ENCODE measurements around the gene CZIB. TPM values are rescaled to one million over a fixed set of nuclear protein-coding genes. Genes with fewer than 3 reads are reported as not detected.

CZIB gene
- total and polyA plus RNA-seq, 2 of the 13 experiments (the other 11 are each of a cell fraction or from before 2014, with no cell fraction given): 49.2 to 67.0 TPM

DNA sequence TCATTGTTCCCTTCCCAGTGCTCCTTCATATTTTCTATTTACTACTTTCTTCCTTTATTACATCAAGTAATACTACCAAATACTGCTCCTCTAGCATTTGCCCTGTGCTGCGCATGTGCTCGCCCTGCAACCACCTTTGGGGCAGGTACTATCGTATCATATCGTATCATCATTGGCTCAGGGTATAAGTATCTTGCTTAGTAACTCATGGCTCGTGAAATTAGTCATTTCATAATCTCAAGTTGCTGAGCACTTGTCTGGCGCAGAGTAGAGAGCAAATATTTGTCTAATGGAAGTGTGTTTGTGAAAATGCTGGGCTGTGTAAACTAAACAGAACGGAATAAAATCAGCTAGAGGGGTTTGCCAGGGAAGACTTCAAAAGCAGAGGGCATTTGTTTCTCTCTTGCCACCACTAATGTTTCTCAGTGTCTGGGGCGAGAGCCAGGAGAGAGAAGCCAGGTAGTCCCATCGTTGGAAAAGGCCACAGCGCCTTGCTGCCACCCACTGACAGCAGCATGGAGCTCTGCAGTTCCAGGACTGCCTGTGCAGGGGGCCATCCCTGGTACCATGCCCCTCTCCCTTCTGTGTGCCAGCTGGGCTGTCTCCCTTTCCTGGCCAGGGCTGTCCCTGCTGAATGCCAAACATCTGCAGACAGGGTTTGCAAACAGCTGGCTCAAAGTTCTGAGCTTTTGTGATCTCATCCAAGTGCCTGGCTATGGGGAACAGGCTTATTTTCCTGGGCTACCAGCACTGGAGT is 43.8 kb downstream of the CZIB start (continued):
- TF ChIP-seq HMGA1 (CRISPR knock-in tag; conservative IDR thresholded peaks at IDR 0.05): no peak
- no peak for TF ChIP-seq TCF12 (IDR thresholded peaks at IDR 0.05)
- TF ChIP-seq TCF12 (CRISPR knock-in tag; IDR thresholded peaks at IDR 0.05): no peak
- TF ChIP-seq ZNF550 (CRISPR knock-in tag; IDR thresholded peaks at IDR 0.05; ENCODE audit: borderline replicate concordance): no peak
- TF ChIP-seq ZNF296 (CRISPR knock-in tag; conservative IDR thresholded peaks at IDR 0.05): no peak
- no peak for TF ChIP-seq CHCHD3 (CRISPR knock-in tag; IDR thresholded peaks at IDR 0.05)
- TF ChIP-seq KLF12 (CRISPR knock-in tag; IDR thresholded peaks at IDR 0.05; ENCODE audit: borderline replicate concordance): no peak
- no peak for TF ChIP-seq ZNF350 (CRISPR knock-in tag; IDR thresholded peaks at IDR 0.05; ENCODE audit: borderline replicate concordance, low read depth)
- no peak for TF ChIP-seq ZNF251 (CRISPR knock-in tag; IDR thresholded peaks at IDR 0.05)
- no peak for TF ChIP-seq ELF4 (CRISPR knock-in tag; IDR thresholded peaks at IDR 0.05; ENCODE audit: borderline replicate concordance)
- TF ChIP-seq ZNF460 (CRISPR knock-in tag; IDR thresholded peaks at IDR 0.05; ENCODE audit: borderline replicate concordance): no peak
- 0 out of 2 replicates have a peak, but pooled peaks have one; percentile 26 for TF ChIP-seq ZNF891 (CRISPR knock-in tag; IDR thresholded peaks at IDR 0.05)
- TF ChIP-seq ERF (CRISPR knock-in tag; IDR thresholded peaks at IDR 0.05): peak; percentile 68; the same call in 1 of the 2 replicates
- TF ChIP-seq KDM6A (CRISPR knock-in tag; IDR thresholded peaks at IDR 0.05; ENCODE audit: low read depth): no peak
- TF ChIP-seq, protein P1, sequence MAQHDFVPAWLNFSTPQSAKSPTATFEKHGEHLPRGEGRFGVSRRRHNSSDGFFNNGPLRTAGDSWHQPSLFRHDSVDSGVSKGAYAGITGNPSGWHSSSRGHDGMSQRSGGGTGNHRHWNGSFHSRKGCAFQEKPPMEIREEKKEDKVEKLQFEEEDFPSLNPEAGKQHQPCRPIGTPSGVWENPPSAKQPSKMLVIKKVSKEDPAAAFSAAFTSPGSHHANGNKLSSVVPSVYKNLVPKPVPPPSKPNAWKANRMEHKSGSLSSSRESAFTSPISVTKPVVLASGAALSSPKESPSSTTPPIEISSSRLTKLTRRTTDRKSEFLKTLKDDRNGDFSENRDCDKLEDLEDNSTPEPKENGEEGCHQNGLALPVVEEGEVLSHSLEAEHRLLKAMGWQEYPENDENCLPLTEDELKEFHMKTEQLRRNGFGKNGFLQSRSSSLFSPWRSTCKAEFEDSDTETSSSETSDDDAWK (CRISPR knock-in tag; IDR thresholded peaks at IDR 0.05): no peak
- no peak for TF ChIP-seq ZNF776 (CRISPR knock-in tag; IDR thresholded peaks at IDR 0.05)
- TF ChIP-seq ZNF33A (CRISPR knock-in tag; IDR thresholded peaks at IDR 0.05; ENCODE audit: borderline replicate concordance): no peak
- TF ChIP-seq SP5 (CRISPR knock-in tag; IDR thresholded peaks at IDR 0.05; ENCODE audit: borderline replicate concordance, low read depth): no peak
- TF ChIP-seq ZNF572 (CRISPR knock-in tag; IDR thresholded peaks at IDR 0.05): no peak
- TF ChIP-seq, protein P2, sequence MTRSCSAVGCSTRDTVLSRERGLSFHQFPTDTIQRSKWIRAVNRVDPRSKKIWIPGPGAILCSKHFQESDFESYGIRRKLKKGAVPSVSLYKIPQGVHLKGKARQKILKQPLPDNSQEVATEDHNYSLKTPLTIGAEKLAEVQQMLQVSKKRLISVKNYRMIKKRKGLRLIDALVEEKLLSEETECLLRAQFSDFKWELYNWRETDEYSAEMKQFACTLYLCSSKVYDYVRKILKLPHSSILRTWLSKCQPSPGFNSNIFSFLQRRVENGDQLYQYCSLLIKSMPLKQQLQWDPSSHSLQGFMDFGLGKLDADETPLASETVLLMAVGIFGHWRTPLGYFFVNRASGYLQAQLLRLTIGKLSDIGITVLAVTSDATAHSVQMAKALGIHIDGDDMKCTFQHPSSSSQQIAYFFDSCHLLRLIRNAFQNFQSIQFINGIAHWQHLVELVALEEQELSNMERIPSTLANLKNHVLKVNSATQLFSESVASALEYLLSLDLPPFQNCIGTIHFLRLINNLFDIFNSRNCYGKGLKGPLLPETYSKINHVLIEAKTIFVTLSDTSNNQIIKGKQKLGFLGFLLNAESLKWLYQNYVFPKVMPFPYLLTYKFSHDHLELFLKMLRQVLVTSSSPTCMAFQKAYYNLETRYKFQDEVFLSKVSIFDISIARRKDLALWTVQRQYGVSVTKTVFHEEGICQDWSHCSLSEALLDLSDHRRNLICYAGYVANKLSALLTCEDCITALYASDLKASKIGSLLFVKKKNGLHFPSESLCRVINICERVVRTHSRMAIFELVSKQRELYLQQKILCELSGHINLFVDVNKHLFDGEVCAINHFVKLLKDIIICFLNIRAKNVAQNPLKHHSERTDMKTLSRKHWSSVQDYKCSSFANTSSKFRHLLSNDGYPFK (CRISPR knock-in tag; IDR thresholded peaks at IDR 0.05; ENCODE audit: borderline replicate concordance): no peak
- TF ChIP-seq RFX1 (IDR thresholded peaks at IDR 0.05): no peak
- TF ChIP-seq ETV5 (CRISPR knock-in tag; IDR thresholded peaks at IDR 0.05; ENCODE audit: borderline replicate concordance): no peak; the same call in 1 of the 2 replicates
- no peak for TF ChIP-seq POLR2AphosphoS5 (IDR thresholded peaks at IDR 0.05; ENCODE audit: low read depth, low read length)
- no peak for TF ChIP-seq ZSCAN21 (CRISPR knock-in tag; IDR thresholded peaks at IDR 0.05; ENCODE audit: borderline replicate concordance)

Measured in HepG2 (cell line).